Sigmoid colon (tissue), 4 donors: ENCODE measurements around the gene EVL.

ENCODE experiments used
- CTCF ChIP-seq, 4 experiments: fragments of 450-650 bp in 3 of 4; fragments of 200-600 bp in 1 of 4; IDR thresholded peaks; one replicate each; pipeline ENCODE4 v1.5.1; 2016 to 2019; ENCODE audit warnings: antibody characterized with exemption in 4 of 4, mild to moderate bottlenecking in 3 of 4, moderate library complexity in 2 of 4
- EP300 ChIP-seq, 4 donors: sonication (generic); formaldehyde crosslinking; IDR thresholded peaks; one replicate each; pipeline ENCODE4 v1.6.1; 2017; ENCODE audit warnings: antibody characterized with exemption in 4 of 4
- POLR2A ChIP-seq, 2 donors: fragments of 450-650 bp; IDR thresholded peaks; one replicate each; pipeline ENCODE4 v1.6.1; 2016; ENCODE audit warnings: antibody characterized with exemption in 2 of 2, mild to moderate bottlenecking in 2 of 2, moderate library complexity in 2 of 2

DNA sequence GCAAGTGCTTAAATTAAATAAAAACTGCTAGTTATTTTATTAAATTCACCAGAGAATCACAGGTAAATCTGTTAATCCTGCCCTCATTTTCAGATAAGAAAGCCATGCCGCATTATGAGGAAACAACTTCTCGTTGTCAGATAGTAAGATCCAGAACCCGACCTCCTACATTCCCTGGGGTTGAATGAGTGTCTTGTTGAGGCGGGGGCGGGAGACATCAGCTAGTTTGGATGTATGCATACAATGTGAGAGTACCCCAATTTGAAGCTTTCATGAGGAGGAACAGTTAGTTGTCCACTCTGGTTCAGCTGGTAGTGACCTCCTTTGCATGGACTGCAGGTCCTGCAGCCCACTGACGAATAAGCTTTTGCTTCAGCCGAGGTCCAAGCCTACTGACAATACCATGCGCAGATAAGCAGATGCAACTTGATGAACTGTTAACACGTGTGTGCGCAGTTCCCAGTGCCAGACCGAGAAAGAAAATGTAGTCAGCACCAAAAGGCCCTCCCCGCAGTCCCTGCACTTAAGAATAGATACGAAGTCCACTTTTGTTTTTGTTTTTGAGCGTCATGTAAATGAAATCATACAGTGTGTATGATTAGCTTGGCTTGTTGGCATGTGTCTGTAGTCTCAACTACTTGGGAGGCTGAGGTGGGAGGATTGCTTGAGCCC is 34.9 kb downstream of the EVL start:
- no peak for TF ChIP-seq POLR2A (IDR thresholded peaks at IDR 0.05)
- TF ChIP-seq CTCF (IDR thresholded peaks at IDR 0.05) = no peak
- TF ChIP-seq EP300 (IDR thresholded peaks at IDR 0.05) = no peak
